ENCODE measurements around the gene AKAP6. TPM values are rescaled to one million over a fixed set of nuclear protein-coding genes. Genes with fewer than 3 reads are reported as not detected.

Gene AKAP6
- total RNA-seq, 1 donor from 2014 or later: 8.5 TPM

GRCh38 chr14:32821964-32822653 lies 493.0 kb downstream of the AKAP6 start:
- H3K4me3 Mint-ChIP-seq: no peak overlapping the region
- H3K27ac Mint-ChIP-seq: no peak overlapping the region
- no peak for TF ChIP-seq CTCF (IDR thresholded peaks at IDR 0.05; ENCODE audit: unreplicated experiment)
- no peaks in the 10 kb centered on the region for H3K9me3 Mint-ChIP-seq
- H3K27me3 Mint-ChIP-seq (ENCODE audit: low read depth): peaks cover 1% of the 10 kb centered on the region
- H3K4me1 Mint-ChIP-seq: peaks cover 9% of the 10 kb centered on the region
- no peak for DNase-seq (ENCODE audit: low spot score in 2 of 2, unreplicated experiment in 2 of 2)
- H3K36me3 Mint-ChIP-seq: no peaks in the 10 kb centered on the region

GRCh38 chr14:32823706-32824105 lies 494.6 kb downstream of the AKAP6 start:
- no peak for DNase-seq (ENCODE audit: low spot score in 2 of 2, unreplicated experiment in 2 of 2)
- H3K27me3 Mint-ChIP-seq (ENCODE audit: low read depth): no peaks in the 10 kb centered on the region
- H3K36me3 Mint-ChIP-seq: no peaks in the 10 kb centered on the region
- no peak for TF ChIP-seq CTCF (IDR thresholded peaks at IDR 0.05; ENCODE audit: unreplicated experiment)
- no peak overlapping the region for H3K27ac Mint-ChIP-seq
- peaks cover 22% of the 10 kb centered on the region for H3K4me1 Mint-ChIP-seq
- H3K9me3 Mint-ChIP-seq: no peaks in the 10 kb centered on the region
- no peak overlapping the region for H3K4me3 Mint-ChIP-seq

- Mint-ChIP-seq H3K4me3 (no peak overlapping the region), H3K9me3 (no peaks in the 10 kb centered on the region), H3K27ac (no peak overlapping the region), H3K27me3 (ENCODE audit: low read depth) (no peaks in the 10 kb centered on the region), H3K4me1 (peaks cover 27% of the 10 kb centered on the region), H3K36me3 (no peaks in the 10 kb centered on the region)
- no peak for TF ChIP-seq CTCF (IDR thresholded peaks at IDR 0.05; ENCODE audit: unreplicated experiment)
- no peak for DNase-seq (ENCODE audit: low spot score in 2 of 2, unreplicated experiment in 2 of 2)
Observed at GRCh38 chr14:32824195-32824594, 495.1 kb downstream of the AKAP6 start.

- Mint-ChIP-seq H3K9me3 (no peaks in the 10 kb centered on the region), H3K27ac (no peak overlapping the region), H3K27me3 (ENCODE audit: low read depth) (no peaks in the 10 kb centered on the region), H3K4me3 (no peak overlapping the region), H3K36me3 (no peaks in the 10 kb centered on the region), H3K4me1 (peaks cover 31% of the 10 kb centered on the region)
- no peak for DNase-seq (ENCODE audit: low spot score in 2 of 2, unreplicated experiment in 2 of 2)
- TF ChIP-seq CTCF (IDR thresholded peaks at IDR 0.05; ENCODE audit: unreplicated experiment): no peak
Observed at GRCh38 chr14:32825058-32825457, 496.0 kb downstream of the AKAP6 start.

GRCh38 chr14:32826404-32827082 lies 497.4 kb downstream of the AKAP6 start:
- no peaks in the 10 kb centered on the region for H3K36me3 Mint-ChIP-seq
- no peaks in the 10 kb centered on the region for H3K27me3 Mint-ChIP-seq (ENCODE audit: low read depth)
- TF ChIP-seq CTCF (IDR thresholded peaks at IDR 0.05; ENCODE audit: unreplicated experiment): no peak
- H3K9me3 Mint-ChIP-seq: no peaks in the 10 kb centered on the region
- H3K4me3 Mint-ChIP-seq: no peak overlapping the region
- peaks cover 31% of the 10 kb centered on the region for H3K4me1 Mint-ChIP-seq
- H3K27ac Mint-ChIP-seq: no peak overlapping the region
- no peak for DNase-seq (ENCODE audit: low spot score in 2 of 2, unreplicated experiment in 2 of 2)

All from mesothelial cell of epicardium (in vitro differentiated cells).